GM21619 (cell line): ENCODE data around the gene LHX2.

ENCODE experiments used
- ATAC-seq: cut with Tn5 transposase; IDR thresholded peaks from one replicate; pipeline ENCODE4 v1.9.1; 2021; ENCODE audit not compliant: unreplicated experiment

Gene LHX2

DNA sequence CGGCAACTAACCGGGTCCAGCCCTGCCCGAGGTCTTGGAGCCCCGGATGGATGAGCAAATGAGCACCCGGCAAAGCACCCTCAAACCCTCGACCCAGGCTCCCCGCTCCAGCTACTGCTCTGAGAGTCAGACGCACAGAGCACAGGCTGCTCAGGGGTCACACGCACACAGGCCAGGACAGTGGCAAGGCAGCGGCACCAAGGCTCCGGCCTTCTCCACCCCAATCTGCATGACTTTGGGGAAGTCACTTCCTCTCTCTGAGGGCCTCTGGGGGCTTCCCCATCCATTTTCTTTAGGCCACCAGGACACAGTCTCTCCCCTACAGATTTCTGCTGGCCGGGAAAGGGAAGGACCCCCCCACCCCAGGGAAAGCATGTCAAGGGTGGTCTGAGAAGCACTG, 18.0 kb downstream of the LHX2 start:
- ATAC-seq, result no peak

DNA sequence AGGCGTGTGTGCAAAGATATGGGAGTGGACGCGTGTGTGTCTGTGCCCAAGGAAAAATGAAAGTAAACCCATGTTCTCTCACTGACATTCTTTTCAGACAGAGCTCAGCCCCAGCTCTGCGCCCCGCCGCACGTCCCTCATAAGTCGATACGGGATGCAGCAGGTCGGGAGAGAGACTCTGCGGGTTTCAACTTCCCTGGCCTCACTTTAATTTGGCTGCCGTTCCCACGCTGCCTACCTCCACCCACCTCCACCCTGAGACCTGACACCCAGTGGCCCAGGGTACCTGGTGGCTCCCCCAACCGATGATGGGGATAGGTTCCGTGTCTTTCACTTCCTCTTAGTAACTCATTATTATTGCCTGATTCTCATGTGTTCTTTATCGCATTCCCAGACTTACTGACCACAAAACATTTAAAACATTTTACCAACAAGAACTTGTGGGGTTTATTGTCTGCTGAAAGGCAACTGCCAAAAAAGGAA, 19.4 kb downstream of the LHX2 start:
- ATAC-seq, result no peak

DNA sequence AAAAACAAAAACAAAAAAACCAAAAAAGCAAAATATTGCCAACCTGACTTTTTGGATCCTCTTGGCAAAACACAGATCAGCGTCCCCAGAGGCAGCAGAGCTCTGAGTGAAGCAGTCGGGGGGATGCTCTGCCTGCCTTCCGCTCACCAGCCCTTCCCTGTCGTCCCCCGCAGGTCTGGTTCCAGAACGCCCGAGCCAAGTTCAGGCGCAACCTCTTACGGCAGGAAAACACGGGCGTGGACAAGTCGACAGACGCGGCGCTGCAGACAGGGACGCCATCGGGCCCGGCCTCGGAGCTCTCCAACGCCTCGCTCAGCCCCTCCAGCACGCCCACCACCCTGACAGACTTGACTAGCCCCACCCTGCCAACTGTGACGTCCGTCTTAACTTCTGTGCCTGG, 20.7 kb downstream of the LHX2 start:
- ATAC-seq, result no peak

DNA sequence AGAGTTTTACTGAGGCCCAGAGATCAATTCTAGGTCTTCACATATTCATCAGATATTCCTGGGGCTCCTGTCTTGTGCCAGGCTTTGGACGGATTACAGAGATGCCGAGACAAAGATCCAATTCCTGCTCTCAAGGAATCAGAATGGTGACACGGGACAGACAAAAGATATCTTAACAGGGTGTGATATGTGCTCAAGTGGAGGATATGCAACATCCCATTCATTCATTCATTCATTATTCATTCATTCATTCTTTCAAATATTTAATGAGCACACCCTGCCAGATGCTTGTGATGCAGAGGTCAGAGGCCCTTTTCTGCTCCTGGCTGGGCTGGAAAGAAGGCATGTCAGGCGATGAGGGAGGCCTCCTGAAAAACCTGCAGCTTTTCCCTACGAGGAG, 21.8 kb downstream of the LHX2 start:
- no peak for ATAC-seq

DNA sequence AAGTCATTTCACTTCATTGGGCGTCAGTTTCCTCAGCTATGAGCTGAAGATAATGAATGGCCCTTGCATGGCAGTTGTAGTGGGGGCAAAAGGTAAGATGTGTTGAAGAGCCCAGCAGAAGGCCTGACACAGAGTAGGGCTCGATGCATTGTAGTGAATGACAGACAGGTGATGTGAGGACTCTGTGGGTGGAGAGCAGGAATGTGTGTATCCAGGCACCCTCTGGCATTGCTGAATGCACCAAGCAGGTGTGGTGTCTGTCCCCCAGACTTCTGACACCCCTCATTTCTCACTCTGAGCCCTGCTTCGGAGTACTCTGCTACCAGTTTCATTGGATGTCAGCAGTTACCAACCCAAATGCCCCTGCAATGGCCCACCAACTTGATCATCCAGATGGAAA, 22.4 kb downstream of the LHX2 start:
- no peak for ATAC-seq

DNA sequence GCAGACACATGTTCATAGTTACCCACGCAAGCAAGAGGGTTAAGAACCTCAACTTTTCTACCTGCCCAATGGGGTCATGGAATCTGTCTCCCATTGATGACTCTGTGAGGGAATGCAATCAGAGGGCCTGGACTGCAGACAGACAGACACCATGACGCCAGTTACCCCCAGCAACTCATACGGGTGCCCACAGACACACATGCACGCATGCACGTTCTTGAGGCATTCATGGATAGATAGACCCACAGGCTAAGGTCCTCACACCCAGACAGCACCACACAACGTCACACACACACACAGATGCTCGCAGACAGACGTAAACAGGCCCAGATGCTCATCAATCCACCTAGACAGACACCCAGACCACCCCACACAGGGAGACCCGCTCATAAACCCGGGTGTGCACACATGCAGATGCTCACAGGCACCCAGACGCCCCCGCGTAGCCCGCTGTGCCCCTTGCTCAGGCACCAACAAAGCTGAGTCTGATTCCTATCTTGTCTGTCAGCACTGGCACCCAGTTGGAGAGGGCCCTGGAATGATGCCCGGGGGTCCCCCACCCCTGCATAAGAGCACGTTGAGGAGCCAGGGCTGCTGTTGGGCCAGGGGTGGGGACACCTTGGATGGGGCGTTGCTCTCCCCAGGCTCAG, 23.6 kb downstream of the LHX2 start:
- no peak for ATAC-seq

DNA sequence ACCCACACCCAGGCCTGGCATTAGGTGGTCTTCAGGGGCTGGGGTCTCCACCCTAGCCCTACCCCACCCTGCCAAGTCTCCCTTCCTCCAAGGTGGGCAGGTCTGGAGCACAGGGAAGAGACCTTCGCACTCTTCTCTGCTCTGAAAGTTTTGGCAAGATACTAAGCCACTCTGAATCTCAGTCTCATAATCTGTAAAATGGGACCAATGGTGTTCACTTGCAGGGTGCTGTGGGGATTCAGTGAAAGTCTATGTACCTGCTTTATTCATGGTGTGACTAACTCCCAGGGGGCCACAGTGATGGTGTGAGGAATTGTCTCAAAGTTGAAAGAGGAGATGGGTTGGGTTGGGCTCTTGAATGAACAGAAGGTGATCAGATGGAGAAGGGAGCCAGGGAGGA, 25.0 kb downstream of the LHX2 start:
- ATAC-seq, result no peak

DNA sequence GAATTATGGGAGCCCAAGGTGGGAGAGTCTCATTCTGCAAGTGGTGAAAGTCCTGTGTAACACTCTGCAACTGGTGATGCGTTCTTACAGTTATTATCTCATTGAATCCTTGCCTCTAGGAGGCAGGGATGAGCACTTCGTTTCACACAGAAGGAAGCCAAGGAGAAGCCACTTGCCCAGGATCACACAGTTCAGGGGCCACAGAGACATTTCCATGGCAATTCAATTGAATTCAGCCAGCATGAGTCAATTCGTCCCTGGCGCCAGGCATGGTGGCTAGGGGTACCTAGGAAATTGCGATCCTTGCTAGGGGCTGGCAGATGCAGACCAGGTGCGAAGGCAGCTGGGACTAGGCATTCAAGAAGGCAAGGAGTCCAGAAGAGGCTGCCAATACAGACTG, 26.2 kb downstream of the LHX2 start:
- no peak for ATAC-seq

DNA sequence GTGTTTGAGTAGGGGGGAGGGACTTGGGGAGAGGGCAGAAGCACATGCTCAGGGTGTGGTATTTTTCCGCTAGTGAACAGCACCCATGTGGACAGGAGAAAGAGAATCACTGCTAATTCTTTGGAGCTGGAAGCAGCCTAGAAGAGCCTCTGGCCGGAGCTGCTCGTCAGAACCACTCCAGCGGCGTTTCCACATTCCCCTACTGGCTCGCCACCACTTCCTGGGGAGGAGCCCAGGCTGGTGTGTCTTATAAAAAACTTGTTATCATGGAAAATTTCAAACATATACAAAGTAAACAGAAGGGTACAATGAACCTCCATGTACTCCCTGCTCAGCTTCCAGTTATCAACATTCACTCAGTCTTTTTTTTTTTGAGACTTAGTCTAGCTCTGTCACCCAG, 26.7 kb downstream of the LHX2 start:
- ATAC-seq, result no peak

DNA sequence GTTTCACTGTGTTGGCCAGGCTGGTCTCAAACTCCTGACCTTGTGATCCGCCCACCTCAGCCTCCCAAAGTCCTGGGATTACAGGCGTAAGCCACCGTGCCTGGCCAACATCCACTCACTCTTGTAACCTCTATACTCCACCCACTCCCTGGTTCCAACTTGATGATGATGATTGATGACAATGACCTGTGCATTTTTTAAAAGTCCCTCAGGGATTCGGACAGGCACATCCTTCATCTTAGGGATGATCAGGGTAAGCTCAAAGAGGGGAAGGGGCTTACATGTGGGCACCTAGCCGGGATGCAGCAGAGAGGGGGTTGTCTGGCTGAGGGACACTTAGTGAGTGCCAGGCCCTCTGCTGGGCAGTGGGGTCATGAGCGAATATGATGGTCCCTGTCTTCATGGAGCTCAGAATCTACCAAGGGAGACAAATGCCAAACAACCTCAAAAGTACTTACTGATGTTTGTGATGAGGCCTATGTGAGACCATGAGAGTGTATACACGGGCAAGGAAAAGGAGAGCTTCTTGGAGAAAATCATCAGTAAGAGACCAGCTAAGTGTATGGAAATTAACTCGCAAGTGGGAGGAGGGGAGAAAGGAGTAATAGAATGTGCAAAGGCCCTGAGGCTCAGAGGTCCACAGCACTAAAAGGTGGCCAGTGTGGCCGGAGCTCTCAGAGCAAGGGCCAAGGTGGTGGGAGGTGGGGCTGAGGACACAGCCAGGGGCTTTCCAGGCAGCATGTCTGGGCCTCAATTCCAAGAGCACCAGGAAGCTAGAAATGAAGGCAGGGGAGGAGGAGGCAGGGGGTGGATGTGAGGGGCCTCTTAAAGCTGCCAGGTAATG, 27.4 kb downstream of the LHX2 start:
- ATAC-seq, result no peak

DNA sequence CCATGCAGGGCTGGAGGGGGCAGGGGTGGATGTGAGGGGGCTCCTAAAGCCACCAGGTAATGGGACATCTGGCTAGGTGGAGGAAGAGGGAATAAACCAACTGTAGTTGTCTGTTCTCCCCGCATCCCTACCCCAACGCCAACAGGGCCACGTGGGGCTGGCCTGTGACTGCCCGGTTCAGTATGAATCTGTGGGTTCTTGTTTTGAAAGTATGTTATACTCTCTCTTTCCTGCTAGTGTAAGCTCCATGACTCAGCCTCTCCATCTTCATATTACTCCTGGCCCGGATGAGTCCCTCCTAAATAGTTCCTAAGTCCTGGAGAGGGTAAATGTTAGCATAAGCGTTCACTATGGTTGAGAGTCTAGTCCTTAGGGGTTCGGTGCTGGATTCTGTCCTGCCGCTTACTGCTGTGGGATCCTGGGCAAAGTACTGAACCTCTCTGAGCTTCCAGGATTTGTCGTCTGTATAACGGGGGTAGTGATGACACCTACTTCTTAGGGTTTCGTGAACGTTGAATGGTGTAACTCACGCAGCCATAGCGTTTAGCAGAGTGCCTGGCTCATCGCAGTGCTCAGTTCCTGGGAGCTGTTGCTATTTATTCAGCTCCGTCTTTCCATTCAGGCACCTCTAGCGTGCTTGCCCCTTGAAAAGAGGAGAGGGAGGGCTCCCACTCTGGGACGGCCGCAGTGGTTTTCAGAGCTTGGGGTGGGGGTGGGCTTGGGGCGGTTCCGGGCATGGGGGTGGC, 28.8 kb downstream of the LHX2 start:
- no peak for ATAC-seq

DNA sequence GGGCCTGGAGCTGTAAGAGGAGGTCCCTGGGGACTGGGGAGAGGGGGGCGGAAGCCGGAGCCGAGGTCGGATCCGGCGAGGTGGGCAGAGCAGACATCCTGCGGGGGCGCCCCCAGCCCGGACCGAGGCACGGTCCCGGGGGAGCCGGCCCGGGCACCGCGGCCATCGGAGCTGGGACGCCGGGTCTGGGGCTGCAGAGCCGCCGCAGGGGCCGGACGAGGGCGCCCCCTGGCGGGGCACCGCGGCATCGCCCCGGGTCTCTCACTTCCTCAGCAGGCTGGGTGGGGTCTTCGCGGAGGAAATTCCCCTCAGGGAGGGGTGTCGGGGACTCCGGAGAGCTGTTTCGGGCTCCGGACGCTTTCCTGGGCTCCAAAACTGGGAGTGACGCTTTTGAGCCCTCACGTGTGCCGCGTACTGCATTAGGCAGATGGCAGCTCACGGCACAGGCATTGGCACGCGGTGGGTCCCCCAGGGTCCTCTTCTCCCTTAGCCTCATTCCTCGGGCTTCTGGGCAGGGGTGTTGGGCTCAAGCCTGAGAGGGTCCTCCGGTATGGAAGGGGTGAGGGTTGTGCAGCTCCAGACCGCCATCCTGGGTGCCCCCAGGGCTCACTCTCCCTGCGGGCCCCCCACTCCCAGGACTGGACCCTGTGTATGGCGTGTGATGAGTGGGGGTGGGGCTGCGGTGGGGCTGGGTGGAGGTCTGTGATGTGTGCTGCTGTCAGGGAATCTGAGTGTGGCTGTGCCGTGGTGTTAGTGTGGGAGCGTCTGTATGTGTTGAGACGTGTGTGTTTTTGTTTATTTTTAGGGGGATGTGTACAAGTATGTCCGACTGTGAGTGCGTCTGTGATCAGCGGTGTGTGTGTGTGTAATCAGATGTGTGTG, 29.6 kb downstream of the LHX2 start:
- ATAC-seq, result no peak

DNA sequence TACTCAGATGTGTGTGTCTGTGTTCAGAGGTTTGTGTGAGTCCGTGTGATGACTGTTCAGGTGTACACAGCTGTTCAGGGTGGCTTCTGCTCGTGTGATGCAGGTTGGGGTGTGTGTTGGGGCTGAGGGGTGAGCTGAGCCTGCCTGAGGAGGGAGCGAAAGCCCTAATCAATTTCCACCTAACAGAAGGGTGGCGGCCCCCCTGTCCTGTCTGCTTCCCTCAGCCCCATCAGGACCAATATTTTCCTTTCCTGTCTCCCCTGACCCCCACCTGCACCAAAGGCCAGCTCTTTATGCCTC, 30.2 kb downstream of the LHX2 start:
- ATAC-seq, result no peak

DNA sequence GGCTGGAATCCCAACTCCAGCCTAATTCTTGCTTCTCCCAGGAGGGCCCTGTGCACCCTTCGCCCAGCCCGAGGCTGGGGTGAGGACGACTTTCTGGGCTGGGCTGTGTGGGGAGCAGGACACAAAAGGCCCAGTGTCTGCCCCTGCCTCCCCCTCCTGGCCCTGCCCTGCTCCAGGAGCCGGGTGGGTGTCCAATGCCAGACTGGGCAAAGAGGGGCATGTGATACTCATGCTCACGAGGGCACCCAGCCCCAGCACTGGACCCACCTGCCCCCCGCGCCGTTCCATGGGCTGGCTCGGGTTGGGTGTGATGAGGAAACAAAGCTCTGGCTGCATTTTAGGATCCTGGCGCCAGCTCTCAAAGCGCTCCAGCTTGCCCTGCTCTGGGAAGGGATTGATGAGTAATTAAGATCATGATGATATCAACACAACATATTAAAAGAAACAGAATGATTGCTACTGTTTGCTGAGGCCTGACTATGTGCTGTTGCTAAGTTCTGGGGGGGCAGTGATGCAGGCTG, 30.7 kb downstream of the LHX2 start:
- no peak for ATAC-seq

DNA sequence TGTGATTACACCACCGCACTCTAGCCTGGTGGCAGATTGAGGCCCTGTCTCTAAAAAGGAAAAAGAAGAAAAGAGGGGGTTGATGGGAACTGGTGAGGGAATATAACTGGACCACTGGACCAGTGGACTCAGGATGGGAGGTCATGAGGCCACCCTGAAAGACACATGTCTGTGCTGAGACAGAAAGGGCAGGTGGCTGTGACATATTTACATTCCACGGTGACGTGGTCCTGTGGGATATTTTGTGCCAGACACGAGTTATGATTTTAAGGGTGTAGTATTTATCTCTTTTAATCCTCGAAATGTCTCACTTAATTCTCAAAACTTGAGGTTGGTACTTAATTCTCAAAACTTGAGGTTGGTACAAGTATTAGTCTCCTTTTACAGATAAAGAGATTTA, 32.9 kb downstream of the LHX2 start:
- no peak for ATAC-seq

DNA sequence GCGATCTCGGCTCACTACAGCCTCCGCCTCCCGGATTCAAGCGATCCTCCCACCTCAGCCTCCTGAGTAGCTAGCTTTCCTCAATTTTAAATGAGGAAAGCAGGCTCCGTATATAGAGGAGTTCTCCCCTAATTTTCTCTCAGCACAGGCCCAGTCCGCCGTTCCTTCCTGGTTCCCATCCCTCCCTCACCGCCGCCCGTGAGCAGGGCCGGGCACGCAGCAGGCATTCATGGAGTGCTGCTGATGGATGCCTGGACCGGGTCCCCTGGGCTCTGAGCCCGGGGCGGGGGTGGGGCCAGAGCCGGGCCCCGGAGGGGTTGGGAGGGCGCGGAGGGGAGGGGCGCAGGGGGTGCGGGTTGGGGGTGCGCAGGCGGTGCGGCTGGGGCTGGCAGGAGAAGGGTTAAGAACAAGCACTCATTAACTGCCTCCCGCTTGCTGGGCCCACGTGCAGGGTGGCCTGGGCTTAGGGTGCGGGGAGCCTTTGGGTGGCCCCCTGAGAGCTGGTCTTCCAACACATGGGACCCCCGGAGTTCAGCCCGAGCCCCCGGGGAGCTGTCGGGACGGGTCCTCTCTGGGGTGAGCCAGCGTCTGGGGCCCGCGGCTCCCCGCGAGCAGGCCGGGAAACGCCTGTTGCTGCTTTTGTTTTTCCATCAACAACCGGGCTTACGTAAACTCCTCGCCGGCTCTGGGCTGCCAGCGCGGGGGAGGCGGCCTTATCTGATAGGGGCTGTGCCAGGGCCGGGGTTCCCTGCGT, 33.7 kb downstream of the LHX2 start:
- ATAC-seq, result no peak

DNA sequence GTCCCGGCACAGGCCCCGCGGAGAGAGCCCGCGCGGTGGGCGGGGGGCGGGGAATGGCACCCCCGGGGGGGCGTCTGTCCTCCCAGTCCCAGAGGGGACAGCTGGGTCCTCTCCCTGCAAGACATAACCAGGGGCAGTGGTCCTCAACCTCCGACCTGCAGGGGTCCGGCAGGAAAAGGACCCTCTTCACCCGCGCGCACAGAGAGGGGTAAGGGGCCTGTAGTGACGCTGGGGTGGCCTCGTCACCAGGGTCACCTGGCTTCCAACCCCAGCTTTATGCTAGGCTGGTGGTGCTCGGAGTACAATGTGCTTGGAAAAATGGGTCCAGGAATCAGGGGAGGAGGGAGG, 34.2 kb downstream of the LHX2 start:
- ATAC-seq, result no peak

DNA sequence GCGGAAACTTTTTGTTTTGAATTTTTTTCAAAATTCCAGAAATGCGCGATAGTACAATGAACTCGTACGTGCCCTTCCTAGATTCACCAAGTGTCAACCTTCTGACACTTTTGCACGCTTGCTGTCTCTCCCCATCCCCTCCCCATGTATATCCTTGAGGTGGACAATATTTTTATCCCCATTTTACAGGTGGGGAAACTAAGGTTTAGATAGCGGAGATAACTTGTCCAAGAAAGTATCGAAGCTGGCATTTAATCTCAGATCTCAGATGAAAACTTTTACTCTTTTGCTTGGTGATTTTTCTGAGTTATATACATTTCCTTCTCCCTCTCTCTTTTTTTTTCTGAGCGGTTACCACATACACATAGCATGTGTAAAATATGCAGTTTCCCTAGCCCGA, 34.6 kb downstream of the LHX2 start:
- no peak for ATAC-seq

DNA sequence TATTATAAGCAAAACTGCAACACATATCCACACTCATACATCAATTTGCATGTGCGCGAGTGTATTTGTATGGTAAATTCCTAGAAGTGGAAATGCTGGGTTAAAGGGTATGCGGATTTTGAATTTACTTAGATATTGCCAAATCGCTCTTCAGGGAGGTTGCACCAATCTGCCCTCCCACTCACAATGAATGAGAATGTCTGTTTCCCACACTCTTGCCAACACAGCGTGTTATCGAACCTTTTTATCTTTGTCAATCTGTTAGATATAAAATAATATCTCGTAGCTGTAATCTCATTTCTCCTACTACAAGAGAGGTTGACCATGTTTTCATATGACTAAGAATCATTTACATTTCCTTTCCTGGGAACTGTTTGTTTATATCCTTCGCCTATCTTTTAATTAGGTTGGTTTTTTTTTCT, 35.7 kb downstream of the LHX2 start:
- no peak for ATAC-seq

DNA sequence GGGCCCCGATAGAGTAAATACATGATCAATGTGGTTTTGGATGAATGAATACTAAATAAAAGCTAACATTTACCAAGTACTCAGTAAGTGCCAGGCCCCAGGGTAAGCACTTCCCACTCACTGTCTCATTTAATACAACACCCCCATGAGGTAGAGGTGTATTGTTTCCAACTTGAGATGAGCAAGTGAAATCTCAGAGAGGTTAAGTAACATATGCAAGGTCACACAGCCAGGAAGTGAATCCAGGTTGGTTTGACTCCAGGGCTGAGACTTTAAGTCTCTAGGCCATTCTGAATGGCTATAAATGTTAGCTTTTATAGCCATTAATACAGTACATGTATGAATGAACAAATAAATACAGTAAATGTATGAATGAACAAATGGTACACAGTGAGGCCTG, 39.4 kb downstream of the LHX2 start:
- no peak for ATAC-seq
